Loucy (cell line): Measurements from ENCODE around the gene CLDN34.

ENCODE experiments used
- H2AFZ ChIP-seq: fragments of 200-600 bp; sonication (generic); 2 replicates; pipeline ENCODE4 v1.6.0; 2016; ENCODE audit warnings: antibody characterized with exemption, mild to moderate bottlenecking, low read length, moderate library complexity
- H3F3A ChIP-seq: fragments of 200-600 bp; 2 replicates; pipeline ENCODE4 v1.6.0; 2016; ENCODE audit warnings: antibody characterized with exemption, low read depth, mild to moderate bottlenecking
- H3K27me3 ChIP-seq: fragments of 200-600 bp; sonication (generic); 2 replicates; pipeline ENCODE4 v1.6.1; 2014; ENCODE audit warnings: low read length, mild to moderate bottlenecking; ENCODE audit not compliant: insufficient read depth, poor library complexity, severe bottlenecking
- H3K36me3 ChIP-seq: fragments of 200-600 bp; sonication (generic); 2 replicates; pipeline ENCODE4 v1.6.1; 2016; ENCODE audit warnings: low read length; ENCODE audit not compliant: insufficient read depth
- H3K4me1 ChIP-seq: fragments of 200-600 bp; sonication (generic); 2 replicates; pipeline ENCODE4 v1.5.1; 2014; ENCODE audit warnings: low read length, mild to moderate bottlenecking; ENCODE audit not compliant: insufficient read depth, poor library complexity, severe bottlenecking
- H3K4me2 ChIP-seq: fragments of 200-600 bp; sonication (generic); 2 replicates; pipeline ENCODE4 v1.6.0; 2014; ENCODE audit warnings: antibody characterized with exemption, low read length, low read depth, mild to moderate bottlenecking; ENCODE audit not compliant: poor library complexity, severe bottlenecking
- H3K4me3 ChIP-seq: fragments of 200-600 bp; sonication (generic); 2 replicates; pipeline ENCODE4 v1.5.1; 2014; ENCODE audit warnings: low read length, mild to moderate bottlenecking, mixed read lengths; ENCODE audit not compliant: poor library complexity, severe bottlenecking
- H3K79me2 ChIP-seq: fragments of 200-600 bp; sonication (generic); 2 replicates; pipeline ENCODE4 v1.6.1; 2014; ENCODE audit warnings: low read length; ENCODE audit not compliant: insufficient read depth
- H3K9ac ChIP-seq: fragments of 200-600 bp; sonication (generic); 2 replicates; pipeline ENCODE4 v1.6.0; 2014; ENCODE audit warnings: mild to moderate bottlenecking, low read depth, low read length, moderate library complexity; ENCODE audit not compliant: poor library complexity, severe bottlenecking
- H3K9me2 ChIP-seq: fragments of 200-600 bp; sonication (generic); replicated peaks from 2 replicates; pipeline ENCODE4 v1.6.1; 2016; ENCODE audit warnings: low read depth, low read length, mixed read lengths
- H3K9me3 ChIP-seq: fragments of 200-600 bp; sonication (generic); 2 replicates; pipeline ENCODE4 v1.6.1; 2014; ENCODE audit warnings: mild to moderate bottlenecking, antibody characterized with exemption, low read length, low read depth; ENCODE audit not compliant: insufficient read depth
- H4K20me1 ChIP-seq: fragments of 200-600 bp; sonication (generic); 2 replicates; pipeline ENCODE4 v1.6.0; 2014; ENCODE audit warnings: antibody characterized with exemption, low read length, mild to moderate bottlenecking; ENCODE audit not compliant: insufficient read depth, poor library complexity, severe bottlenecking
- EZH2phosphoT487 ChIP-seq: fragments of 200-600 bp; IDR thresholded peaks from 2 replicates; pipeline ENCODE4 v1.6.1; 2018; ENCODE audit warnings: antibody characterized with exemption, mild to moderate bottlenecking, moderate library complexity, borderline replicate concordance
- TF ChIP-seq, protein P1 (sequence below): fragments of 200-600 bp; sonication (generic); conservative IDR thresholded peaks from 2 replicates; pipeline ENCODE4 v1.5.1; 2014; ENCODE audit warnings: mild to moderate bottlenecking, antibody characterized with exemption, low read length

Gene CLDN34

DNA sequence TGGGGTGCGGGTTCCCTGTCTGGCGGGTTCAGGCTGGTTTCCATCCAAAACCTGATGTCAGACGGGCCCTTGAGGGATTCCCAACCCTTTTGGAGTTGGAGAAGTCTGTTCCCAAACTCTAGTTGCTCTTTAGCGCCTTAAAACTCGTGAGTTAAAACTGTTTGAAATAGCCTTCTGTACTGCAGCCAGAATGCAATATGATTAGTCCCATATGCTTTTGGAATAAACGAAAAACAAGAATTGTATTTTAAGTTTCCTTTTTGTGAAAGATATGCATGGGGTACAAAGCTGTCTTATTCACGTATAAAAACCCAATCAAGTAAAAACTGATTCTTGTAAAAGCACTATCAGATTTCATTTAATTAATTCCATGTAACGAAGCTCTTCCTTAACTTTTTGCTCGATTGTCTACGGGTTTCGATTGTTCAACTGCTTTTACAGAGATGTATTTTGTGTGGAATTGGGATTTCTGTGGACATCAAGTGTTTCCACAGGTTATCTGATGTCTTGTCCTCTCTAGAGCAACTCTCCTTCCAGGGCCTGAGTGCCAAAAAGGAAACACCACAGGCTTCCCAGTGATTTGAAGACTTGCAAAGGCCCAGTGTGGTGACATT lies 49.5 kb downstream of the CLDN34 start:
- H3F3A ChIP-seq = peaks cover 3% of the 10 kb centered on the region; the same call in 1 of the 2 replicates
- no peak overlapping the region for H2AFZ ChIP-seq
- H3K4me2 ChIP-seq = peak overlapping the region; percentile 80
- peaks cover 36% of the 10 kb centered on the region for H3K4me1 ChIP-seq
- H3K27me3 ChIP-seq = no peaks in the 10 kb centered on the region
- H3K9me2 ChIP-seq = no peaks in the 10 kb centered on the region
- H3K9me3 ChIP-seq = no peaks in the 10 kb centered on the region
- H3K4me3 ChIP-seq = peak overlapping the region; percentile 65
- no peak overlapping the region for H3K9ac ChIP-seq
- peaks cover 8% of the 10 kb centered on the region; the same call in 1 of the 2 replicates for H3K79me2 ChIP-seq
- no peaks in the 10 kb centered on the region for H4K20me1 ChIP-seq
- no peak for TF ChIP-seq EZH2phosphoT487
- TF ChIP-seq, protein P1, sequence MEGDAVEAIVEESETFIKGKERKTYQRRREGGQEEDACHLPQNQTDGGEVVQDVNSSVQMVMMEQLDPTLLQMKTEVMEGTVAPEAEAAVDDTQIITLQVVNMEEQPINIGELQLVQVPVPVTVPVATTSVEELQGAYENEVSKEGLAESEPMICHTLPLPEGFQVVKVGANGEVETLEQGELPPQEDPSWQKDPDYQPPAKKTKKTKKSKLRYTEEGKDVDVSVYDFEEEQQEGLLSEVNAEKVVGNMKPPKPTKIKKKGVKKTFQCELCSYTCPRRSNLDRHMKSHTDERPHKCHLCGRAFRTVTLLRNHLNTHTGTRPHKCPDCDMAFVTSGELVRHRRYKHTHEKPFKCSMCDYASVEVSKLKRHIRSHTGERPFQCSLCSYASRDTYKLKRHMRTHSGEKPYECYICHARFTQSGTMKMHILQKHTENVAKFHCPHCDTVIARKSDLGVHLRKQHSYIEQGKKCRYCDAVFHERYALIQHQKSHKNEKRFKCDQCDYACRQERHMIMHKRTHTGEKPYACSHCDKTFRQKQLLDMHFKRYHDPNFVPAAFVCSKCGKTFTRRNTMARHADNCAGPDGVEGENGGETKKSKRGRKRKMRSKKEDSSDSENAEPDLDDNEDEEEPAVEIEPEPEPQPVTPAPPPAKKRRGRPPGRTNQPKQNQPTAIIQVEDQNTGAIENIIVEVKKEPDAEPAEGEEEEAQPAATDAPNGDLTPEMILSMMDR = no peak
- no peaks in the 10 kb centered on the region for H3K36me3 ChIP-seq

DNA sequence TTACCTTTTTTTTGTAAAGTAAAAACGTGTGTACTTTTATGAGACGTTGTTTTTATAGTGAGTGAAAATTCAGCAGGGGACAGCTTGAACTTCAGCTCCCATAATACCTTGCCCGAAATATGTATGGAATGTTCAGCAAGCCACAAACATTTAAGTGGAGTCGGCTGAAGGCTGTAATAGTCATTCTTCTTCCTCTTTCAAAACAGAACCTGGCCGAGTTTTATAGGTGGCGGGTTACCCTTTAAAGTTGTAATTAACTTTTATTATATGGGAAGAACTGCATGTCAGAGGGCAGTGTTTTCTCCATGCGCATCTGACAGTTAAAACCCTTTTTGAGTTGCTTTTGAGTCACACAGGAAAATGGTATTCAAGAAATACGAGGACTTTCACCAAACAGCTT lies 50.7 kb downstream of the CLDN34 start:
- H3K79me2 ChIP-seq = peaks cover 8% of the 10 kb centered on the region; the same call in 1 of the 2 replicates

More for the DNA sequence above, 50.7 kb downstream of the CLDN34 start:
- Histone ChIP-seq H3K4me1 (peaks cover 26% of the 10 kb centered on the region), H3F3A (peaks cover 3% of the 10 kb centered on the region; the same call in 1 of the 2 replicates), H3K36me3 (no peaks in the 10 kb centered on the region), H3K27me3 (no peaks in the 10 kb centered on the region), H3K9me3 (no peaks in the 10 kb centered on the region), H3K4me2 (peak overlapping the region; percentile 80), H4K20me1 (no peaks in the 10 kb centered on the region), H2AFZ (no peak overlapping the region), H3K9me2 (no peaks in the 10 kb centered on the region), H3K9ac (peak overlapping the region; percentile 32), H3K4me3 (peak overlapping the region; percentile 65)
- TF ChIP-seq EZH2phosphoT487 = no peak
- TF ChIP-seq, protein P1 = no peak; the same call in 1 of the 2 replicates
